GM06990 (cell line): ENCODE measurements around the gene PEX14.

ENCODE experiments used
- DNase-seq: peaks from one replicate; pipeline ENCODE4 v3.0.0-alpha.2; 2011; ENCODE audit not compliant: insufficient read length; ENCODE audit errors: extremely low read depth
- H3K27me3 ChIP-seq: replicated peaks from 2 replicates; pipeline ENCODE4 v1.6.0; 2011; ENCODE audit warnings: low read length; ENCODE audit not compliant: control insufficient read depth, insufficient read depth
- H3K36me3 ChIP-seq: 2 replicates; pipeline ENCODE4 v1.5.1; 2011; ENCODE audit warnings: low read length; ENCODE audit not compliant: control insufficient read depth, insufficient read depth
- H3K4me3 ChIP-seq: replicated peaks from 2 replicates; pipeline ENCODE4 v1.5.1; 2011; ENCODE audit warnings: low read depth, mild to moderate bottlenecking, control low read depth, low read length
- TF ChIP-seq, protein P1 (sequence below): IDR thresholded peaks from 2 replicates; pipeline ENCODE4 v1.5.1; 2011; ENCODE audit warnings: low read length, control low read depth, mild to moderate bottlenecking, inconsistent platforms; ENCODE audit not compliant: insufficient read depth, poor library complexity, severe bottlenecking

Gene PEX14

DNA sequence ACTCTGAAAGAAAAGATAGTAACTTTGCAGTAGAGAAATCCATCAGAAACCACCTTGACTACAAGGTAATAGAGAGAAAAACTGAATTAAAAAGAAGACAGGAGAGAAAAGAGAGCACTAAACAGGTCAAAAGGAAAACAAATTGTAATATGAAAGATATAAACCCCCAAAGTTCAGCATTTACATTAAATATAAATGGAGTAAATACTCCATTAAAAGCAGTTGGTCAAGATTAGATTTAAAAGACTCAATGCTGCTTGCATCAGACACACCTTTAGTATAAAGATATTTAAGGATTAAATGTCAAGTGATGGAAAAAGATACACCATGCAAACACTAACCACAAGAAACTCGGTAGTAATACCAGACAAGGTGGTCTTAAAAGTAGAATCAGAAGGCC is 110.5 kb downstream of the PEX14 start:
- Histone ChIP-seq H3K27me3 (no peaks in the 10 kb centered on the region), H3K4me3 (no peak overlapping the region), H3K36me3 (no peaks in the 10 kb centered on the region)
- TF ChIP-seq, protein P1, sequence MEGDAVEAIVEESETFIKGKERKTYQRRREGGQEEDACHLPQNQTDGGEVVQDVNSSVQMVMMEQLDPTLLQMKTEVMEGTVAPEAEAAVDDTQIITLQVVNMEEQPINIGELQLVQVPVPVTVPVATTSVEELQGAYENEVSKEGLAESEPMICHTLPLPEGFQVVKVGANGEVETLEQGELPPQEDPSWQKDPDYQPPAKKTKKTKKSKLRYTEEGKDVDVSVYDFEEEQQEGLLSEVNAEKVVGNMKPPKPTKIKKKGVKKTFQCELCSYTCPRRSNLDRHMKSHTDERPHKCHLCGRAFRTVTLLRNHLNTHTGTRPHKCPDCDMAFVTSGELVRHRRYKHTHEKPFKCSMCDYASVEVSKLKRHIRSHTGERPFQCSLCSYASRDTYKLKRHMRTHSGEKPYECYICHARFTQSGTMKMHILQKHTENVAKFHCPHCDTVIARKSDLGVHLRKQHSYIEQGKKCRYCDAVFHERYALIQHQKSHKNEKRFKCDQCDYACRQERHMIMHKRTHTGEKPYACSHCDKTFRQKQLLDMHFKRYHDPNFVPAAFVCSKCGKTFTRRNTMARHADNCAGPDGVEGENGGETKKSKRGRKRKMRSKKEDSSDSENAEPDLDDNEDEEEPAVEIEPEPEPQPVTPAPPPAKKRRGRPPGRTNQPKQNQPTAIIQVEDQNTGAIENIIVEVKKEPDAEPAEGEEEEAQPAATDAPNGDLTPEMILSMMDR, result no peak
- no peak for DNase-seq

DNA sequence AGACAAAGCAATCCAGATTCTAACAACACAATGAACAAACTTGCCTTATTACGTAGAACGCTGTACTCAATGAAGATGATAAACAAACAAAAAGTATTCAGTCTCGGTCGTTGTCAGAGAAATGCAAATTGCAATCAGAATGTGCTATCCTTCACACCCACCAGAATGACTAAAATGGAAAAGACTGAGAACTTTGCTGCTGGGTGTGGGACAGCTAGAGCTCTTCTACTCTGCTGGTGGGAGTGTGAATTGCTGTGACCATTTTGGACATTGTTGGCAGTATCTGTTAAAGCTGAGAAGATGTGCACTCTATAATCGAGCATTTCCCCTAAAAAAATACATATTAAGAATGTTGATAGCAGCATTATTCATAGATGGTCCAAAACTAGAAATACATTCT is 111.4 kb downstream of the PEX14 start:
- H3K36me3 ChIP-seq, result no peaks in the 10 kb centered on the region
- H3K27me3 ChIP-seq, result no peaks in the 10 kb centered on the region
- TF ChIP-seq, protein P1, result no peak
- H3K4me3 ChIP-seq, result no peak overlapping the region
- no peak for DNase-seq

DNA sequence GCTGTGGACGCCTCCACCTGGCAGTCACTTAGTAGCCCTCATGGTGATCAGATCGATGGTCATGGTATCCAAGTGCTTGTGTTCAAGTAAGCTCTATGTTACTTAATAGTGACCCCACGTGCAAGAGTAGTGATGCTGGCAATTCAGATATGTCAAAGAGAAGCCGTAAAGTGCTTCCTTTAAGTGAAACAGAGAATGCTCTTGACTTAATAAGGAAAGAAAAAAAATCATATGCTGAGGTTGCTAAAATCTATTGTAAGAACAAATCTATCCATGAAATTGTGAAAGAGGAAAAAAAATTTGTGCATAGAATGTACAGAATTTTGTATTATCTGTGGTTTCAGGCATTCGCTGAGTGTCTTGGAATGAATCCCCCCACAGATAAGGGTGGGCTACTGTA is 113.9 kb downstream of the PEX14 start:
- no peaks in the 10 kb centered on the region for H3K27me3 ChIP-seq
- TF ChIP-seq, protein P1, result no peak
- no peak overlapping the region for H3K4me3 ChIP-seq
- no peaks in the 10 kb centered on the region for H3K36me3 ChIP-seq
- no peak for DNase-seq

DNA sequence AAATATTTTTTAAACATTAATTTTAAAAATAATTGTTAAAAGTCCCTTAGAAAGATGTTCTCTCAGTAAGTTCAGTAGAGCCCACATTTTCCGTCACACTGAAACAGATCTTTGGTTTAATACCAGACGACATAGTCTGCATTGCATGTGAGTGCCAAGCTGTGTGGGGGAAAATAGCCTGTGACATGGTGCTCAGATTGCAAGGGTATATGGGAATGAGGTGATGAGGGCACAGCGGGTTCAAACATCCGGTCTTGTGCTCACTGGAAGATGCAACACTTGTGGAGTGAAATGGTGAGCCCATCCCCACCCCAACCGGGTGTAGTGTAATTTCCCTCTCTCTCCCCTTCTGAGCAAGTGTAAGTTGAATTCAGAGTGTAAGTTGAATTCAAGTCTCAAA is 114.3 kb downstream of the PEX14 start:
- TF ChIP-seq, protein P1, result no peak
- no peaks in the 10 kb centered on the region for H3K27me3 ChIP-seq
- H3K4me3 ChIP-seq, result no peak overlapping the region
- no peak for DNase-seq
- no peaks in the 10 kb centered on the region for H3K36me3 ChIP-seq

DNA sequence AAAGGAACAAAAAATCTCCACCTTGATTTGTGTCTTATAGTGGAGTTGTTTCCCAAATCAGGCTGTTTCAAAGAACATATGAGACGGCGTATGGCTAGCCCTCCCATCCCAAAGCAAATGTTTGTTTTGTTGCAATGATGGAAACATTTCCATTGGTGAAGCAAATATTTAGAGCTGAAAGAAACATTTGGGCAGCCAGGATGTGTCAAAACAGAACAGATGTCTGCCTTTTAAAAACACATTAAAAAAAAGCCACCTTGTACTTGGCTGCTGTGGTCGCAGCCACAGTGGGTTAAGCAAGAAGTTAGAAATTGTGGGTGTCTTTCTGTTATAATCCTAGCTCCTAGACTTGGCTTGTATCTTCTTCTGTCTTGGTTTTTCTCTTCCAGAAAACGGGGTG is 116.3 kb downstream of the PEX14 start:
- TF ChIP-seq, protein P1, result no peak
- Histone ChIP-seq H3K36me3 (no peaks in the 10 kb centered on the region), H3K4me3 (no peak overlapping the region)

DNA sequence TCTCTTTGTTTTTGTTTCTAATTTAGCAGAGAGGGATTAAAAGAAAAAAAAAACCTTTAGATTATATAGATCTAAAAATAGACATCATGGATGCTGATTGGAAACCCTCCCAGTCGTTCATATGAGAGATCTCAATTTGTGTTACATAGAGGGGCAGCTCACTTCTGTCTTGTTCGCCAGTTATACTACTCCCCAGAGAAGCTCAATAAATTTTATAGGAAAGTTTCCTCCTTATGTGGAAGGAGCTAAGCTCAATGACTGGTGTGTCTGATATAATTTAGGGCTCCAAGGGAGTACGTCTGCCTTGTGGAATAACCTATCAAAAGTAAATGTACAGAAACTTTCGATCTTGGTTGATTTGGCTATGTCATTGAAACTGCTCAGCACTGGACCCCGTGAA is 117.6 kb downstream of the PEX14 start:
- H3K4me3 ChIP-seq, result no peak overlapping the region
- TF ChIP-seq, protein P1, result no peak
- no peak for DNase-seq
- no peaks in the 10 kb centered on the region for H3K36me3 ChIP-seq
- H3K27me3 ChIP-seq, result no peaks in the 10 kb centered on the region

More for the DNA sequence above, 116.3 kb downstream of the PEX14 start:
- H3K27me3 ChIP-seq, result no peaks in the 10 kb centered on the region
- no peak for DNase-seq
